Measurements from ENCODE around the gene COLEC11.

DNA sequence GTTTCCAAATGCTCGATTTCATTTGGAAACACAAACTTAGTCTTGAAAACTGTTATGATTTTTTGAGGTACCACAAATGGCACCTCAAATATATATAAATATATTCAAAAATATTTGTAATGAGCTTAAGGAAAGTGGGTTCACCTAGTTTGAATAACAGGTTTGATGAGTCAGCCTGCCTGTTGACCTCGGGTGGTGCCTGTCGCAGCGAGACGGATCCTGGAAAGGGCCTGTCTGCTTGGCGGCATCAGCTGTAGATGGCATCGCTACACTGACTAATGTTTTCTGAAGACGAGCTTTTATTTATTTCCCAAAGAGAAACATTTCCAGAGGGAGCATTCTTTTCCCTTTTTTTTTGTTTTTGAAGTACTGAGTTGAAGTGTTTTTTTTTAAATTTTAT lies 70.0 kb downstream of the COLEC11 start:
- TF ChIP-seq, protein P1, sequence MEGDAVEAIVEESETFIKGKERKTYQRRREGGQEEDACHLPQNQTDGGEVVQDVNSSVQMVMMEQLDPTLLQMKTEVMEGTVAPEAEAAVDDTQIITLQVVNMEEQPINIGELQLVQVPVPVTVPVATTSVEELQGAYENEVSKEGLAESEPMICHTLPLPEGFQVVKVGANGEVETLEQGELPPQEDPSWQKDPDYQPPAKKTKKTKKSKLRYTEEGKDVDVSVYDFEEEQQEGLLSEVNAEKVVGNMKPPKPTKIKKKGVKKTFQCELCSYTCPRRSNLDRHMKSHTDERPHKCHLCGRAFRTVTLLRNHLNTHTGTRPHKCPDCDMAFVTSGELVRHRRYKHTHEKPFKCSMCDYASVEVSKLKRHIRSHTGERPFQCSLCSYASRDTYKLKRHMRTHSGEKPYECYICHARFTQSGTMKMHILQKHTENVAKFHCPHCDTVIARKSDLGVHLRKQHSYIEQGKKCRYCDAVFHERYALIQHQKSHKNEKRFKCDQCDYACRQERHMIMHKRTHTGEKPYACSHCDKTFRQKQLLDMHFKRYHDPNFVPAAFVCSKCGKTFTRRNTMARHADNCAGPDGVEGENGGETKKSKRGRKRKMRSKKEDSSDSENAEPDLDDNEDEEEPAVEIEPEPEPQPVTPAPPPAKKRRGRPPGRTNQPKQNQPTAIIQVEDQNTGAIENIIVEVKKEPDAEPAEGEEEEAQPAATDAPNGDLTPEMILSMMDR (IDR thresholded peaks at IDR 0.05): no peak
- TF ChIP-seq POLR2A (IDR thresholded peaks at IDR 0.05) (no peak), EP300 (IDR thresholded peaks at IDR 0.05) (no peak)
